Subcutaneous adipose tissue (tissue), 4 donors: Measurements from ENCODE around the gene PDHB. TPM values are rescaled to one million over a fixed set of nuclear protein-coding genes. Genes with fewer than 3 reads are reported as not detected.

ENCODE experiments used
- CTCF ChIP-seq: fragments of 450-650 bp; IDR thresholded peaks from one replicate; pipeline ENCODE4 v1.5.1; 2016; ENCODE audit warnings: low read depth, mild to moderate bottlenecking, control low read depth, antibody characterized with exemption, moderate library complexity
- total RNA-seq, 4 donors: library from RNA; depleted of rRNA; stranded (reverse); fragments of >200 nt; gene quantifications; one replicate each; pipeline ENCODE4 v1.1.0, GENCODE V29; 2016

PDHB gene
- total RNA-seq = 10 to 100 TPM; 67.5 to 94.6 (median 74.7) TPM

- no peak for TF ChIP-seq CTCF
These were observed at the start of gene PDHB for GRCh38 chr3:58433400-58434167. PDHB (minus strand) TSS chr3:58433832; CDS start chr3:58433809, 23 bp downstream.

- no peak for TF ChIP-seq CTCF
These were observed 49.4 kb upstream of the PDHB start for GRCh38 chr3:58482917-58483636.

- TF ChIP-seq CTCF = no peak
These were observed 46.7 kb upstream of the PDHB start for GRCh38 chr3:58480309-58480708.

GRCh38 chr3:58478781-58479180 is 45.1 kb upstream of the PDHB start:
- no peak for TF ChIP-seq CTCF

GRCh38 chr3:58474967-58475578 is 41.4 kb upstream of the PDHB start:
- no peak for TF ChIP-seq CTCF

GRCh38 chr3:58474348-58474911 is 40.8 kb upstream of the PDHB start:
- no peak for TF ChIP-seq CTCF

- TF ChIP-seq CTCF = no peak
These were observed 39.6 kb upstream of the PDHB start for GRCh38 chr3:58473275-58473674.
